ENCODE measurements around the gene TOMM7.
"Not testable (repeated sequence)": the region's sequence is repeated elsewhere in the genome, so short reads cannot be mapped to it uniquely, and the experiment has no call there.

DNA sequence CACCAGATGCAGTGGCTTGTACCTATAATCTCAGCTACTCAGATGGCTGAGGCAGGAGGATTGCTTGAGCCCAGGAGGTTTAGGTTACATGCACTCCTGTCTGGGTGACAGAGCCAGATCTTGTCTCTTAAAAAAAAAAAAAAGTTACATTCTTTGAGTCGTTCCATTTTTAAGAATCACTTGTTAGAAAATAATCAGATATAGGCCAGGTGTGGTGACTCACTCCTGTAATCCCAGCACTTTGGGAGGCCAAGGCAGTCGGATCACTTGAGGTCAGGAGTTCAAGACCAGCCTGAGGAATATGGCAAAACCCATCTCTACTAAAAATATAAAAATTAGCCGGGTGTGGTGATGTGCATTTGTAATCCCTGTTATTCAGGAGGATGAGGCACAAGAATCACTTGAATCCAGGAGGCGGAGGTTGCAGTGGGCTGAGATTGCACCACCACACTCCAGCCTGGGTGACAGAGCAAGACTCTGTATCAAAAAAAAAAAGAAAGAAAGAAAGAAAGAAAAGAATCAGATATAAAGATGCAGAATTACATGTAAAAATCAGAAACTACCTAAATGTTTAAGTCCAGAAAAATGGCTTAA, 42.8 kb downstream of the TOMM7 start:
- not testable (repeated sequence) for TF ChIP-seq POLR2A (IDR thresholded peaks at IDR 0.05)
- TF ChIP-seq, protein P1, sequence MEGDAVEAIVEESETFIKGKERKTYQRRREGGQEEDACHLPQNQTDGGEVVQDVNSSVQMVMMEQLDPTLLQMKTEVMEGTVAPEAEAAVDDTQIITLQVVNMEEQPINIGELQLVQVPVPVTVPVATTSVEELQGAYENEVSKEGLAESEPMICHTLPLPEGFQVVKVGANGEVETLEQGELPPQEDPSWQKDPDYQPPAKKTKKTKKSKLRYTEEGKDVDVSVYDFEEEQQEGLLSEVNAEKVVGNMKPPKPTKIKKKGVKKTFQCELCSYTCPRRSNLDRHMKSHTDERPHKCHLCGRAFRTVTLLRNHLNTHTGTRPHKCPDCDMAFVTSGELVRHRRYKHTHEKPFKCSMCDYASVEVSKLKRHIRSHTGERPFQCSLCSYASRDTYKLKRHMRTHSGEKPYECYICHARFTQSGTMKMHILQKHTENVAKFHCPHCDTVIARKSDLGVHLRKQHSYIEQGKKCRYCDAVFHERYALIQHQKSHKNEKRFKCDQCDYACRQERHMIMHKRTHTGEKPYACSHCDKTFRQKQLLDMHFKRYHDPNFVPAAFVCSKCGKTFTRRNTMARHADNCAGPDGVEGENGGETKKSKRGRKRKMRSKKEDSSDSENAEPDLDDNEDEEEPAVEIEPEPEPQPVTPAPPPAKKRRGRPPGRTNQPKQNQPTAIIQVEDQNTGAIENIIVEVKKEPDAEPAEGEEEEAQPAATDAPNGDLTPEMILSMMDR (IDR thresholded peaks at IDR 0.05): not testable (repeated sequence)

All from stomach (tissue), 4 donors.